ENCODE results near the gene CPXM1. TPM values are rescaled to one million over a fixed set of nuclear protein-coding genes. Genes with fewer than 3 reads are reported as not detected.

CPXM1 gene
- total RNA-seq, 1 experiment from 2014 or later: 0.17 TPM

GRCh38 chr20:2796011-2796660 lies 4.3 kb downstream of the CPXM1 start:
- H3K9me2 ChIP-seq (ENCODE audit: insufficient read depth): no peaks in the 10 kb centered on the region
- ChIA-PET RAD21 (ENCODE audit: low non-redundant PET in 1 of 2, low total read pairs in 2 of 2, uncharacterized antibody in 2 of 2, unreplicated experiment in 2 of 2) (no interaction called here), POLR2A (no interaction called here), CTCF (no interaction called here)
- H3K9ac ChIP-seq (ENCODE audit: low read length): no peak overlapping the region
- H3K9me3 ChIP-seq (ENCODE audit: control insufficient read depth in 1 of 2, insufficient read depth in 1 of 2, low read depth in 1 of 2, low read length in 2 of 2): no peaks in the 10 kb centered on the region
- H3K36me3 ChIP-seq (ENCODE audit: control insufficient read depth in 1 of 2, insufficient read depth in 2 of 2, low read length in 2 of 2): no peaks in the 10 kb centered on the region
- TF ChIP-seq EGR1 (IDR thresholded peaks at IDR 0.05; ENCODE audit: low read depth) (no peak), ATF3 (IDR thresholded peaks at IDR 0.05) (no peak), JUND (IDR thresholded peaks at IDR 0.05) (no peak), TCF7L2 (IDR thresholded peaks at IDR 0.05; ENCODE audit: borderline replicate concordance, extremely low read depth, insufficient read depth, insufficient read length) (no peak), ZBTB33 (IDR thresholded peaks at IDR 0.05; ENCODE audit: extremely low read depth, insufficient replicate concordance, low read length) (no peak), ZNF274 (IDR thresholded peaks at IDR 0.05; ENCODE audit: low read depth, low read length) (no peak), FOSL1 (IDR thresholded peaks at IDR 0.05; ENCODE audit: low read depth) (no peak), POLR2A (IDR thresholded peaks at IDR 0.05; ENCODE audit: borderline replicate concordance, extremely low read depth, insufficient read depth, insufficient read length) (no peak), CBX3 (IDR thresholded peaks at IDR 0.05; ENCODE audit: low read depth) (no peak), SRF (IDR thresholded peaks at IDR 0.05; ENCODE audit: low read depth) (no peak), POLR2AphosphoS5 (IDR thresholded peaks at IDR 0.05; ENCODE audit: low read depth, low read length) (no peak), CTCF (IDR thresholded peaks at IDR 0.05 in 2 of 3, conservative IDR thresholded peaks at IDR 0.05 in 1 of 3; ENCODE audit: borderline replicate concordance in 1 of 3, insufficient read depth in 1 of 3, low read depth in 2 of 3, low read length in 2 of 3) (no peak), EZH2 (IDR thresholded peaks at IDR 0.05) (no peak), EZH2phosphoT487 (IDR thresholded peaks at IDR 0.05; ENCODE audit: borderline replicate concordance) (no peak), ELF1 (IDR thresholded peaks at IDR 0.05; ENCODE audit: borderline replicate concordance, low read depth) (no peak)
- ATAC-seq (no peak), DNase-seq (ENCODE audit: low read depth, low spot score) (no peak)
- no peak overlapping the region for H3K4me2 ChIP-seq (ENCODE audit: low read length)
- H3K4me1 ChIP-seq (ENCODE audit: control insufficient read depth in 1 of 2, insufficient read depth in 2 of 2, low read length in 2 of 2): peaks cover 8 to 13% of the 10 kb centered on the region in 2 experiments; a peak in 3 of 4 replicates
- peaks cover 8% of the 10 kb centered on the region; the same call in 1 of the 2 replicates for H3K27me3 ChIP-seq (ENCODE audit: insufficient read depth, low read length)
- no peak overlapping the region for H3K4me3 ChIP-seq (replicated peaks in 1 of 2; ENCODE audit: low read depth in 1 of 2, low read length in 2 of 2)
- H2AFZ ChIP-seq (ENCODE audit: low read depth, low read length, poor library complexity, severe bottlenecking): no peak overlapping the region
- intact Hi-C loops (cut with micrococcal nuclease): no loop called here
- BruUV-seq (replicated peaks): no TSS peak
- no peak overlapping the region for H3K27ac ChIP-seq (ENCODE audit: low read depth, low read length)
- H3K79me2 ChIP-seq (ENCODE audit: insufficient read depth, low read length): no peaks in the 10 kb centered on the region
- no peaks in the 10 kb centered on the region for H4K20me1 ChIP-seq (ENCODE audit: insufficient read depth)
